H1 (cell line): ENCODE results near the gene SHISA6. TPM values are rescaled to one million over a fixed set of nuclear protein-coding genes. Genes with fewer than 3 reads are reported as not detected.

Experiments
- CTCF ChIA-PET: fragments of 300-600 bp; sonication (Branson Sonifier 250); formaldehyde crosslinking; loops from one replicate; lab custom pipeline; 2021; ENCODE audit not compliant: partially characterized antibody; lab: Charles Lee
- POLR2A ChIA-PET: fragments of 300-600 bp; sonication (Branson Sonifier 250); formaldehyde crosslinking; loops from one replicate; lab custom pipeline; 2021; ENCODE audit warnings: inconsistent platforms; ENCODE audit not compliant: partially characterized antibody; lab: Charles Lee
- DNase-seq, 2 experiments: peaks; one replicate each; pipeline versions ENCODE4 v3.0.0 to v3.0.0-alpha.2; 2010 to 2022; ENCODE audit warnings: low spot score in 2 of 2, low read depth in 1 of 2, mixed read lengths in 1 of 2
- FAIRE-seq: peaks from 2 replicates; lab custom pipeline; 2011; peaks lifted over from hg19 to GRCh38; lab: Jason Lieb, UNC
- H2AFZ ChIP-seq: 2 replicates; pipeline ENCODE4 v1.8.1; 2012; ENCODE audit warnings: low read length, inconsistent platforms
- H2AK5ac ChIP-seq: 2 replicates; pipeline ENCODE4 v1.6.1; 2013; ENCODE audit warnings: low read depth, low read length
- H2BK120ac ChIP-seq: replicated peaks from 2 replicates; pipeline ENCODE3; 2013; ENCODE audit warnings: low read depth, low read length, inconsistent platforms
- H2BK12ac ChIP-seq: 2 replicates; pipeline ENCODE4 v1.6.1; 2013; ENCODE audit warnings: low read depth, low read length
- H2BK15ac ChIP-seq: 2 replicates; pipeline ENCODE4 v1.6.1; 2013; ENCODE audit warnings: low read length
- H2BK20ac ChIP-seq: 2 replicates; pipeline ENCODE4 v1.6.1; 2013; ENCODE audit warnings: low read length
- H2BK5ac ChIP-seq: 2 replicates; pipeline ENCODE4 v1.6.1; 2013; ENCODE audit warnings: low read depth, low read length
- H3K14ac ChIP-seq: 2 replicates; pipeline ENCODE4 v1.6.1; 2013; ENCODE audit warnings: inconsistent platforms; ENCODE audit not compliant: insufficient read length
- H3K18ac ChIP-seq: 2 replicates; pipeline ENCODE4 v1.6.1; 2013; ENCODE audit warnings: low read length; ENCODE audit errors: extremely low read depth
- H3K23ac ChIP-seq: 2 replicates; pipeline ENCODE4 v1.6.1; 2013; ENCODE audit warnings: inconsistent platforms; ENCODE audit not compliant: insufficient read length
- H3K23me2 ChIP-seq: 2 replicates; pipeline ENCODE4 v1.6.1; 2013; ENCODE audit warnings: low read depth, low read length
- H3K27ac ChIP-seq: 2 replicates; pipeline ENCODE4 v1.6.1; 2011; ENCODE audit warnings: low read depth, low read length, inconsistent platforms
- H3K27me3 ChIP-seq, 4 experiments: replicated peaks in 1 of 4; 1 replicate in 1 of 4; 2 replicates in 3 of 4; pipeline versions ENCODE4 v1.6.1 to v1.8.1; 2011 to 2013; ENCODE audit warnings: low read length in 3 of 4, mild to moderate bottlenecking in 3 of 4, inconsistent platforms in 2 of 4, mixed read lengths in 2 of 4, moderate library complexity in 1 of 4; ENCODE audit not compliant: control insufficient read depth in 3 of 4, insufficient read depth in 3 of 4; ENCODE audit errors: extremely low read depth in 1 of 4
- H3K36me3 ChIP-seq, 4 experiments: 2 replicates each; pipeline versions ENCODE4 v1.6.1 to v1.8.1; 2011 to 2013; ENCODE audit warnings: mild to moderate bottlenecking in 4 of 4, low read length in 3 of 4, moderate library complexity in 2 of 4, control low read depth in 1 of 4, inconsistent platforms in 1 of 4; ENCODE audit not compliant: insufficient read depth in 4 of 4, control insufficient read depth in 2 of 4
- H3K4ac ChIP-seq: replicated peaks from 2 replicates; pipeline ENCODE3; 2013; ENCODE audit warnings: low read length, low read depth, mixed read lengths, inconsistent platforms; ENCODE audit not compliant: insufficient read length
- H3K4me1 ChIP-seq, 4 experiments: replicated peaks in 1 of 4; 1 replicate in 1 of 4; 2 replicates in 3 of 4; pipeline versions ENCODE4 v1.6.1 to v1.8.1; 2011 to 2013; ENCODE audit warnings: low read length in 3 of 4, inconsistent platforms in 2 of 4, mixed read lengths in 1 of 4; ENCODE audit not compliant: insufficient read depth in 4 of 4, control insufficient read depth in 3 of 4
- H3K4me2 ChIP-seq, 2 experiments: 2 replicates each; pipeline versions ENCODE4 v1.6.1 to v1.8.1; 2011 to 2013; ENCODE audit warnings: low read depth in 2 of 2, low read length in 2 of 2, control low read depth in 1 of 2, inconsistent platforms in 1 of 2, mild to moderate bottlenecking in 1 of 2; ENCODE audit not compliant: insufficient read depth in 1 of 2
- H3K4me3 ChIP-seq, 4 experiments: fragments of 200-600, 300-600 bp in 1 of 4; sonication (generic), shearing (Covaris generic), sonication (Bioruptor Twin) in 1 of 4; 2 replicates each; pipeline versions ENCODE4 v1.5.1 to v1.8.1; 2011 to 2016; ENCODE audit warnings: low read length in 4 of 4, low read depth in 3 of 4, control low read depth in 2 of 4, inconsistent platforms in 2 of 4, mild to moderate bottlenecking in 2 of 4, mixed read lengths in 1 of 4, moderate library complexity in 1 of 4; ENCODE audit not compliant: insufficient read depth in 2 of 4; ENCODE audit errors: extremely low read depth in 1 of 4
- H3K56ac ChIP-seq: replicated peaks from 2 replicates; pipeline ENCODE3; 2013; ENCODE audit warnings: low read depth, mild to moderate bottlenecking, mixed read lengths, low read length, inconsistent platforms; ENCODE audit not compliant: insufficient read length
- H3K79me1 ChIP-seq: 2 replicates; pipeline ENCODE4 v1.6.1; 2013; ENCODE audit warnings: low read depth, low read length, control low read depth
- H3K79me2 ChIP-seq, 2 experiments: 2 replicates each; pipeline versions ENCODE4 v1.6.1 to v1.8.1; 2012 to 2013; ENCODE audit warnings: low read length in 2 of 2, mild to moderate bottlenecking in 2 of 2, inconsistent platforms in 1 of 2; ENCODE audit not compliant: insufficient read depth in 2 of 2, control insufficient read depth in 1 of 2
- H3K9ac ChIP-seq, 4 experiments: replicated peaks in 1 of 4; 1 replicate in 1 of 4; 2 replicates in 3 of 4; pipeline versions ENCODE4 v1.6.1 to v1.8.1; 2011 to 2013; ENCODE audit warnings: low read depth in 3 of 4, low read length in 3 of 4, control low read depth in 2 of 4, mild to moderate bottlenecking in 2 of 4, moderate library complexity in 2 of 4, inconsistent platforms in 1 of 4; ENCODE audit errors: extremely low read depth in 1 of 4
- H3K9me3 ChIP-seq, 2 experiments: 2 replicates each; pipeline versions ENCODE4 v1.6.1 to v1.8.1; 2012 to 2013; ENCODE audit warnings: mild to moderate bottlenecking in 2 of 2, moderate library complexity in 2 of 2, control low read depth in 1 of 2, inconsistent platforms in 1 of 2, low read depth in 1 of 2, low read length in 1 of 2, mixed read lengths in 1 of 2; ENCODE audit not compliant: insufficient read depth in 2 of 2
- H4K20me1 ChIP-seq, 2 experiments: replicated peaks in 1 of 2; 2 replicates each; pipeline versions ENCODE3 to v1.8.1; 2011 to 2013; ENCODE audit warnings: inconsistent platforms in 2 of 2, low read length in 2 of 2, mild to moderate bottlenecking in 1 of 2; ENCODE audit not compliant: insufficient read depth in 2 of 2, control insufficient read depth in 1 of 2
- H4K5ac ChIP-seq: 2 replicates; pipeline ENCODE4 v1.6.1; 2013; ENCODE audit warnings: low read length, low read depth, mixed read lengths, inconsistent platforms; ENCODE audit not compliant: insufficient read length
- H4K8ac ChIP-seq: 2 replicates; pipeline ENCODE4 v1.8.0; 2013; ENCODE audit warnings: mild to moderate bottlenecking, moderate library complexity, low read length, inconsistent platforms; ENCODE audit not compliant: insufficient read depth; ENCODE audit errors: extremely low read depth
- H4K91ac ChIP-seq: replicated peaks from 2 replicates; pipeline ENCODE3; 2013; ENCODE audit warnings: low read length, mixed read lengths, inconsistent platforms; ENCODE audit not compliant: insufficient read length
- ASH2L ChIP-seq: fragments of 200-600, 300-600 bp; sonication (generic); IDR thresholded peaks from one replicate; pipeline ENCODE4 v1.7.1; 2017; ENCODE audit warnings: low read length
- BACH1 ChIP-seq: IDR thresholded peaks from 2 replicates; pipeline ENCODE4 v1.6.1; 2012; ENCODE audit warnings: low read length, improper control_type of control experiment
- CHD1 ChIP-seq: IDR thresholded peaks from 2 replicates; pipeline ENCODE4 v1.6.1; 2012; ENCODE audit warnings: low read depth, low read length, improper control_type of control experiment
- CTCF ChIP-seq, 3 experiments: IDR thresholded peaks; 1 replicate in 2 of 3; 2 replicates in 1 of 3; pipeline versions ENCODE4 v1.5.1 to v1.6.1; 2011; ENCODE audit warnings: low read length in 3 of 3, mild to moderate bottlenecking in 3 of 3, inconsistent platforms in 2 of 3, low read depth in 1 of 3, moderate library complexity in 1 of 3; ENCODE audit not compliant: insufficient read depth in 1 of 3; ENCODE audit errors: control extremely low read depth in 1 of 3
- FOSL1 ChIP-seq: IDR thresholded peaks from 2 replicates; pipeline ENCODE4 v1.6.1; 2011; ENCODE audit warnings: mild to moderate bottlenecking, low read depth, low read length, moderate library complexity; ENCODE audit not compliant: insufficient read depth
- JUN ChIP-seq: IDR thresholded peaks from 2 replicates; pipeline ENCODE4 v1.6.1; 2011; ENCODE audit warnings: low read depth, mild to moderate bottlenecking, improper control_type of control experiment, low read length
- KDM1A ChIP-seq: fragments of 200-600, 300-600 bp; sonication (generic); IDR thresholded peaks from 2 replicates; pipeline ENCODE4 v1.7.1; 2016; ENCODE audit warnings: mild to moderate bottlenecking, low read length, borderline replicate concordance
- NRF1 ChIP-seq: IDR thresholded peaks from 2 replicates; pipeline ENCODE4 v1.6.1; 2011; ENCODE audit warnings: mild to moderate bottlenecking, low read depth, low read length, improper control_type of control experiment
- POLR2AphosphoS5 ChIP-seq: IDR thresholded peaks from 2 replicates; pipeline ENCODE4 v1.6.1; 2011; ENCODE audit warnings: low read depth, low read length
- SAP30 ChIP-seq: fragments of 300-600 bp; sonication (generic); IDR thresholded peaks from 2 replicates; pipeline ENCODE4 v1.7.1; 2012; ENCODE audit warnings: low read length, moderate library complexity, mild to moderate bottlenecking, inconsistent platforms; ENCODE audit not compliant: insufficient read depth, insufficient replicate concordance
- TCF12 ChIP-seq: IDR thresholded peaks from 2 replicates; pipeline ENCODE4 v1.6.1; 2011; ENCODE audit warnings: low read depth, mild to moderate bottlenecking, low read length
- TEAD4 ChIP-seq: IDR thresholded peaks from 2 replicates; pipeline ENCODE4 v1.6.1; 2012; ENCODE audit warnings: low read depth, low read length, inconsistent platforms, mixed read lengths
- YY1 ChIP-seq: IDR thresholded peaks from 2 replicates; pipeline ENCODE4 v1.6.1; 2011; ENCODE audit warnings: low read depth, mild to moderate bottlenecking, low read length
- WGBS, 2 experiments: shearing (Covaris generic) in 1 of 2; methylation state at CpG; one replicate each; pipeline versions ENCODE4 v1.1.6 to v1.1.7; 2013 to 2015; ENCODE audit warnings: low lambda C conversion rate in 2 of 2, mixed read lengths in 2 of 2, inconsistent platforms in 1 of 2, low coverage in 1 of 2, missing lambda C conversion rate in 1 of 2; ENCODE audit not compliant: insufficient replicate concordance in 2 of 2, insufficient coverage in 1 of 2, insufficient read length in 1 of 2; ENCODE audit errors: extremely low coverage in 1 of 2, missing lambda C conversion rate in 1 of 2; 5-methylcytosine and 5-hydroxymethylcytosine counted together
- polyA plus RNA-seq, 7 experiments: library from polyadenylated mRNA; depleted of rRNA in 3 of 7; stranded (reverse) in 5 of 7; unstranded in 2 of 7; fragments of >200 nt in 5 of 7; fragments of 200-250 nt in 2 of 7; gene quantifications; 1 replicate in 5 of 7; 2 replicates in 1 of 7; 4 replicates in 1 of 7; pipeline versions ENCODE4 v1.2.1 to v1.2.3, GENCODE V29; 2011 to 2013; ENCODE audit warnings: missing spikeins in 2 of 7, mixed read lengths in 2 of 7
- total RNA-seq: library from RNA; stranded (reverse); fragmentation: NEBNext Ultra II Directional; extraction: Animal tissue kit (Norgen Biotek cat#: 25700); gene quantifications from 2 replicates; pipeline ENCODE4 v1.2.1, GENCODE V29; 2021

SHISA6 gene
- total and polyA plus RNA-seq, 2 of the 8 experiments (the other 6 are each of a cell fraction or from before 2014, with no cell fraction given) = 2.9 to 4.8 TPM

- Histone ChIP-seq H2BK20ac (no peak overlapping the region), H3K4ac (no peak overlapping the region), H3K79me1 (no peaks in the 10 kb centered on the region), H3K18ac (no peak overlapping the region), H2AFZ (no peak overlapping the region), H3K36me3 (no peaks in the 10 kb centered on the region; a peak in 1 of 8 replicates), H3K79me2 (no peaks in the 10 kb centered on the region), H3K56ac (no peak overlapping the region), H4K5ac (no peak overlapping the region), H3K9ac (no peak overlapping the region), H3K4me2 (no peak overlapping the region), H3K9me3 (no peaks in the 10 kb centered on the region; a peak in 1 of 4 replicates), H3K27ac (no peak overlapping the region), H3K4me1 (peaks cover 0 to 2% (median 1%) of the 10 kb centered on the region in 4 experiments; a peak in 1 of 7 replicates), H4K91ac (no peak overlapping the region), H2BK120ac (no peak overlapping the region), H3K4me3 (no peak overlapping the region), H2AK5ac (no peak overlapping the region), H2BK12ac (no peak overlapping the region), H3K14ac (no peak overlapping the region), H3K23ac (no peak overlapping the region), H2BK15ac (no peak overlapping the region), H3K27me3 (peaks cover 0 to 2% (median 0%) of the 10 kb centered on the region in 4 experiments; a peak in 2 of 7 replicates), H4K20me1 (no peaks in the 10 kb centered on the region), H2BK5ac (no peak overlapping the region), H4K8ac (no peak overlapping the region), H3K23me2 (no peaks in the 10 kb centered on the region)
- FAIRE-seq = no peak
- WGBS, 2 experiments = 95% methylated on average over 6 of the region's 6 CpGs; no CpG with 5 or more reads in 1 of the 2 experiments
- DNase-seq = no peak
- POLR2A ChIA-PET = no interaction called here
- CTCF ChIA-PET = no interaction called here
- no peak for TF ChIP-seq ASH2L
- no peak for TF ChIP-seq TEAD4
- TF ChIP-seq NRF1 = no peak
- TF ChIP-seq BACH1 = no peak
- TF ChIP-seq KDM1A = no peak
- no peak for TF ChIP-seq CHD1
- no peak for TF ChIP-seq POLR2AphosphoS5
- no peak for TF ChIP-seq TCF12
- no peak for TF ChIP-seq JUN
- TF ChIP-seq SAP30 = no peak
- no peak for TF ChIP-seq FOSL1
- TF ChIP-seq CTCF (IDR thresholded peaks at IDR 0.05; ENCODE audit: control extremely low read depth in 1 of 3, insufficient read depth in 1 of 3, low read depth in 1 of 3, low read length in 3 of 3) = no peak
- no peak for TF ChIP-seq YY1
These were observed 35.4 kb upstream of the SHISA6 start for GRCh38 chr17:11205659-11206058.
